ENCODE data around the gene CD7. TPM values are rescaled to one million over a fixed set of nuclear protein-coding genes. Genes with fewer than 3 reads are reported as not detected.

The CD7 gene
- total and polyA plus RNA-seq, 7 donors, result 0.60 to 38.3 (median 4.3) TPM; not detected in 2

GRCh38 chr17:82275326-82275725, 42.1 kb downstream of the CD7 start:
- DNase-seq, result no peak
- TF ChIP-seq POLR2AphosphoS5 (IDR thresholded peaks at IDR 0.05) (no peak), CTCF (IDR thresholded peaks at IDR 0.05) (no peak), EP300 (IDR thresholded peaks at IDR 0.05) (no peak), POLR2A (IDR thresholded peaks at IDR 0.05) (no peak)
- no peaks in the 10 kb centered on the region for H3K27me3 ChIP-seq
- no peak overlapping the region for H3K27ac ChIP-seq
- H3K4me3 ChIP-seq, result no peak overlapping the region
- peaks cover 0 to 39% (median 37%) of the 10 kb centered on the region in 4 donors for H3K4me1 ChIP-seq
- WGBS, 2 donors, result 93 to 96% methylated on average over 14 of the region's 14 CpGs
- no peaks in the 10 kb centered on the region for H3K9me3 ChIP-seq
- peaks cover 0 to 17% (median 2%) of the 10 kb centered on the region in 4 donors for H3K36me3 ChIP-seq
- intact Hi-C loops (cut with DNase I), result no loop called here

DNA sequence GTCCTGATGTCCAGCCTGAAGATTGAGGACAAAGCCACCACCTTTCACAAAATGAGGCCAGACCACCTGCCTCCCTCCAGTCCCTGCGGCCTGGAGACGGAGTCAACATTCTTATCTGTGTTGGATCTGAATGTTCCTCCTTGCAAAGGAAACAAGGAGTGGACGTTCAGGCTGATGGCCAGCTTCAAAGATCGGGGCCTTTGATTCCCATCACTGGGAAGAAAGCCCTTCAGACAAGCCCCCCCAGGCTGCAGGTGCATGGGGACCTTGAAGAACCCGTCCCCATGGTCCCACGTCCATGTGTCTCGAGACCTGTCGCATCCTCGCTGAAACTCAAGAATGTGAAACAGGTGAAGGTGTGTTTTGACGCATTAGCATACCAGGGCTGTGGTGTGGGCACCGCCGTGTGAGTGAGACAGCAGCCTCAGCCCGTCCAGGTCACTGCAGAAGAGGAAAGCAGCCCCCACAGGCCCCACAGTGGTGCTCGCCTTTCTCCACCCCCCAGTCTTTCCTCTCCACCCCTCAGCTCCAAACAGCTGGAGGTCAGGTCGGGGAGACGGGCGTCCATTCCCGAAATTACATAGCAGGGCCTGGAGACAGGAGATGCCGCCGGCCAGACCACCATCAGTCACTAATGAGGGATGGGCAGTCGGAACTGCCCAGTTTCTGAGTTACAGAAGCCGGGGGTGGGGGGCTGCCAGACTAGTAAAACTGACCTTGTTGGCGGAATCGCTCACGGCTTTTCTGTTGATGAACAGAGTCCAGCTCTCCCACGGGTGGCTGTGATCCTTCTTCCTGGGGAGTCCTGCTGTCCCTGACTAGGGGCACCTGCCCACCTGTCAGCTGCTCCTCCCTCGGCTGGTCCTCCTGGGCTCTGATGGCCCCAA, 43.0 kb downstream of the CD7 start:
- Histone ChIP-seq H3K4me1 (peaks cover 0 to 49% (median 46%) of the 10 kb centered on the region in 4 donors), H3K36me3 (peaks cover 0 to 20% (median 2%) of the 10 kb centered on the region in 4 donors), H3K27ac (peak overlapping the region; percentile 97 to 100 (median 98)), H3K4me3 (peak overlapping the region; percentile 77 to 99 (median 93)), H3K9me3 (no peaks in the 10 kb centered on the region), H3K27me3 (no peaks in the 10 kb centered on the region)
- no peak for DNase-seq
- TF ChIP-seq CTCF (IDR thresholded peaks at IDR 0.05), result no peak
- TF ChIP-seq POLR2AphosphoS5 (IDR thresholded peaks at IDR 0.05), result no peak
- no peak for TF ChIP-seq POLR2A (IDR thresholded peaks at IDR 0.05)
- TF ChIP-seq EP300 (IDR thresholded peaks at IDR 0.05), result no peak
- WGBS, 2 donors, result 69 to 78% methylated on average over 27 of the region's 27 CpGs
- intact Hi-C loops (cut with DNase I), result no loop called here

- Histone ChIP-seq H3K27ac (peak within 1 kb of the TSS; percentile 97 to 100 (median 98)), H3K27me3 (no peaks in the 10 kb centered on the region), H3K9me3 (no peaks in the 10 kb centered on the region), H3K4me3 (peak within 1 kb of the TSS; percentile 77 to 99 (median 93)), H3K4me1 (peaks cover 0 to 57% (median 55%) of the 10 kb centered on the region in 4 donors), H3K36me3 (peaks cover 0 to 20% (median 2%) of the 10 kb centered on the region in 4 donors)
- DNase-seq, result peak; percentile 95
- 3 to 6% methylated on average over 80 of the region's 80 CpGs for WGBS, 2 donors
- no peak for TF ChIP-seq CTCF (IDR thresholded peaks at IDR 0.05)
- peak in 2 of 4 donors; percentile 53 to 72 for TF ChIP-seq EP300 (IDR thresholded peaks at IDR 0.05)
- TF ChIP-seq POLR2A (IDR thresholded peaks at IDR 0.05), result peak; percentile 88 to 91
- TF ChIP-seq POLR2AphosphoS5 (IDR thresholded peaks at IDR 0.05), result peak; percentile 80 to 99 (median 91)
- intact Hi-C loops (cut with DNase I), result loop anchor here (2.0 kb wide), 2 partner anchors 19 to 33 kb away; no protein-coding TSS in a partner anchor
Observed at GRCh38 chr17:82273327-82274133, 43.9 kb downstream of the CD7 start, which contains the start of gene CSNK1D. Gene CSNK1D, minus strand, starts transcription at chr17:82273700. Its CDS starts 319 bp downstream, at chr17:82273381.

- no peak for DNase-seq
- intact Hi-C loops (cut with DNase I), result loop anchor here (2.0 kb wide), 2 partner anchors 20 to 32 kb away; no protein-coding TSS in a partner anchor
- Histone ChIP-seq H3K9me3 (no peaks in the 10 kb centered on the region), H3K27me3 (no peaks in the 10 kb centered on the region), H3K4me3 (peak overlapping the region; percentile 77 to 99 (median 93)), H3K36me3 (peaks cover 0 to 20% (median 2%) of the 10 kb centered on the region in 4 donors), H3K4me1 (peaks cover 0 to 66% (median 63%) of the 10 kb centered on the region in 4 donors), H3K27ac (peak overlapping the region; percentile 97 to 100 (median 98))
- WGBS, 2 donors, result 1% methylated on average over 54 to 57 of the region's 57 CpGs
- no peak for TF ChIP-seq POLR2AphosphoS5 (IDR thresholded peaks at IDR 0.05)
- no peak for TF ChIP-seq EP300 (IDR thresholded peaks at IDR 0.05)
- no peak for TF ChIP-seq POLR2A (IDR thresholded peaks at IDR 0.05)
- TF ChIP-seq CTCF (IDR thresholded peaks at IDR 0.05), result no peak
Observed at GRCh38 chr17:82272495-82273326, 44.7 kb downstream of the CD7 start.
